IMR-90 (cell line): ENCODE measurements around the gene CHPT1. TPM values are rescaled to one million over a fixed set of nuclear protein-coding genes. Genes with fewer than 3 reads are reported as not detected.

Source experiments
- ATAC-seq: fragments of 200-7000 bp; cut with Tn5 transposase; 2 replicates; pipeline ENCODE4 v1.9.1; 2020; ENCODE audit warnings: low read depth, mild to moderate bottlenecking, moderate library complexity
- BruUV-seq: library from RNA; stranded (reverse); fragments of 400-500 nt; replicated peaks from 2 replicates; lab custom pipeline; 2021; lab: Mats Ljungman, UMichigan
- CTCF ChIA-PET: fragments of 300-600 bp; formaldehyde crosslinking; extraction: SDS; loops from one replicate; lab custom pipeline; 2021; ENCODE audit warnings: antibody characterized with exemption; lab: Yijun Ruan, JAX
- POLR2A ChIA-PET: fragments of 300-600 bp; sonication (Branson Sonifier 250); formaldehyde crosslinking; loops from one replicate; lab custom pipeline; 2022; ENCODE audit warnings: antibody characterized with exemption; ENCODE audit not compliant: unreplicated experiment; lab: Charles Lee
- DNase-seq: peaks from one replicate; pipeline ENCODE4 v3.0.0; 2013
- H2AFZ ChIP-seq: replicated peaks from 2 replicates; pipeline ENCODE3; 2013; ENCODE audit warnings: low read length, mild to moderate bottlenecking; ENCODE audit not compliant: poor library complexity
- H2AK5ac ChIP-seq: 2 replicates; pipeline ENCODE4 v1.6.1; 2013; ENCODE audit warnings: low read depth, low read length, inconsistent platforms
- H2AK9ac ChIP-seq: replicated peaks from 2 replicates; pipeline ENCODE3; 2013; ENCODE audit warnings: mild to moderate bottlenecking, low read depth, low read length, moderate library complexity; ENCODE audit not compliant: poor library complexity
- H2BK120ac ChIP-seq: 2 replicates; pipeline ENCODE4 v1.6.1; 2013; ENCODE audit warnings: low read depth, low read length, inconsistent platforms
- H2BK15ac ChIP-seq: 3 replicates; pipeline ENCODE4 v1.6.1; 2013; ENCODE audit warnings: low read depth, low read length, inconsistent platforms
- H2BK20ac ChIP-seq: 2 replicates; pipeline ENCODE4 v1.6.1; 2013; ENCODE audit warnings: low read depth, mild to moderate bottlenecking, inconsistent platforms, low read length, moderate library complexity
- H2BK5ac ChIP-seq: 2 replicates; pipeline ENCODE4 v1.6.1; 2013; ENCODE audit warnings: mild to moderate bottlenecking, low read depth, low read length, inconsistent platforms; ENCODE audit not compliant: poor library complexity, severe bottlenecking
- H3K14ac ChIP-seq: replicated peaks from 2 replicates; pipeline ENCODE4 v1.6.1; 2013; ENCODE audit warnings: low read depth, low read length, inconsistent platforms
- H3K18ac ChIP-seq: 2 replicates; pipeline ENCODE4 v1.6.1; 2013; ENCODE audit warnings: low read depth, low read length, control low read depth
- H3K23ac ChIP-seq: 2 replicates; pipeline ENCODE4 v1.6.1; 2013; ENCODE audit warnings: low read depth, low read length, inconsistent platforms
- H3K27ac ChIP-seq: 2 replicates; pipeline ENCODE4 v1.5.1; 2013; ENCODE audit warnings: mild to moderate bottlenecking, control low read depth, low read length; ENCODE audit not compliant: insufficient read depth
- H3K27me3 ChIP-seq: 2 replicates; pipeline ENCODE4 v1.6.1; 2013; ENCODE audit warnings: low read length; ENCODE audit not compliant: control insufficient read depth, insufficient read depth
- H3K36me3 ChIP-seq: 2 replicates; pipeline ENCODE4 v1.6.1; 2013; ENCODE audit warnings: low read length, mixed read lengths; ENCODE audit not compliant: control insufficient read depth, insufficient read depth
- H3K4ac ChIP-seq: 2 replicates; pipeline ENCODE4 v1.6.1; 2013; ENCODE audit warnings: low read depth, low read length, inconsistent platforms
- H3K4me1 ChIP-seq: 2 replicates; pipeline ENCODE4 v1.6.1; 2013; ENCODE audit warnings: low read length, mixed read lengths; ENCODE audit not compliant: control insufficient read depth, insufficient read depth
- H3K4me2 ChIP-seq: 2 replicates; pipeline ENCODE4 v1.6.1; 2013; ENCODE audit warnings: low read depth, mild to moderate bottlenecking, control low read depth, low read length, moderate library complexity
- H3K4me3 ChIP-seq: 2 replicates; pipeline ENCODE4 v1.5.1; 2013; ENCODE audit warnings: low read depth, mild to moderate bottlenecking, control low read depth, low read length, moderate library complexity; ENCODE audit not compliant: insufficient read depth
- H3K56ac ChIP-seq: 2 replicates; pipeline ENCODE4 v1.6.1; 2013; ENCODE audit warnings: low read length, inconsistent platforms; ENCODE audit not compliant: insufficient read depth; ENCODE audit errors: extremely low read depth
- H3K79me1 ChIP-seq, 2 experiments: 2 replicates each; pipeline ENCODE4 v1.6.1; 2013; ENCODE audit warnings: low read length in 2 of 2, inconsistent platforms in 1 of 2, low read depth in 1 of 2
- H3K9ac ChIP-seq: 2 replicates; pipeline ENCODE4 v1.6.1; 2013; ENCODE audit warnings: low read depth, low read length, control low read depth
- H3K9me1 ChIP-seq: 2 replicates; pipeline ENCODE4 v1.6.1; 2013; ENCODE audit warnings: low read length, inconsistent platforms; ENCODE audit not compliant: insufficient read depth
- H3K9me3 ChIP-seq: 2 replicates; pipeline ENCODE4 v1.6.1; 2013; ENCODE audit warnings: low read length; ENCODE audit not compliant: control insufficient read depth, insufficient read depth
- H4K20me1 ChIP-seq: 2 replicates; pipeline ENCODE4 v1.6.1; 2013; ENCODE audit warnings: low read length, inconsistent platforms; ENCODE audit not compliant: insufficient read depth
- H4K5ac ChIP-seq: 2 replicates; pipeline ENCODE4 v1.6.1; 2013; ENCODE audit warnings: mild to moderate bottlenecking, low read depth, low read length, control low read depth
- H4K8ac ChIP-seq, 2 experiments: 2 replicates each; pipeline ENCODE4 v1.6.1; 2013; ENCODE audit warnings: low read depth in 2 of 2, low read length in 2 of 2, control low read depth in 1 of 2, inconsistent platforms in 1 of 2
- H4K91ac ChIP-seq: 2 replicates; pipeline ENCODE4 v1.6.1; 2013; ENCODE audit warnings: low read depth, low read length, inconsistent platforms; ENCODE audit not compliant: insufficient read depth
- CEBPB ChIP-seq: IDR thresholded peaks from 2 replicates; pipeline ENCODE4 v1.6.1; 2012; ENCODE audit warnings: low read depth, low read length, improper control_type of control experiment
- CHD1 ChIP-seq: IDR thresholded peaks from 2 replicates; pipeline ENCODE4 v1.6.1; 2012; ENCODE audit warnings: low read depth, low read length, improper control_type of control experiment
- FOS ChIP-seq: fragments of 150-350 bp; IDR thresholded peaks from 2 replicates; pipeline ENCODE4 v1.6.1; 2016; ENCODE audit warnings: low read depth, low read length
- RCOR1 ChIP-seq: IDR thresholded peaks from 2 replicates; pipeline ENCODE4 v1.6.1; 2012; ENCODE audit warnings: mild to moderate bottlenecking, low read length, improper control_type of control experiment; ENCODE audit not compliant: insufficient replicate concordance
- WGBS, 2 experiments: methylation state at CpG; one replicate each; pipeline versions ENCODE4 v1.1.5 to v1.1.7; 2013; ENCODE audit warnings: missing lambda C conversion rate in 2 of 2; ENCODE audit not compliant: insufficient read length in 1 of 2; ENCODE audit errors: extremely low coverage in 2 of 2; 5-methylcytosine and 5-hydroxymethylcytosine counted together
- dilution Hi-C: fragments of 300-500 bp; cut with HindIII; formaldehyde crosslinking; loops from one replicate; pipeline ENCODE4 v1.14.3; 2018; ENCODE audit warnings: low sequenced_read_pairs; ENCODE audit not compliant: unreplicated experiment
- in situ Hi-C: fragments of 300-500 bp; cut with MboI; formaldehyde crosslinking; loops from 3 replicates; pipeline ENCODE4 v1.14.3; 2019; ENCODE audit warnings: low sequenced_read_pairs, inconsistent platforms, mixed read lengths
- intact Hi-C: fragments of 100-400 bp; cut with micrococcal nuclease; formaldehyde crosslinking; loops from 2 replicates; pipeline ENCODE4 v1.10.0; 2022
- polyA plus RNA-seq, 3 experiments: library from polyadenylated mRNA; depleted of rRNA; stranded (reverse); fragments of >200 nt; gene quantifications; 2 replicates each; pipeline ENCODE4 v1.2.3, GENCODE V29; 2012; ENCODE audit warnings: low replicate concordance in 1 of 3
- total RNA-seq: library from RNA; depleted of rRNA; stranded (reverse); fragments of >200 nt; gene quantifications from 2 replicates; pipeline ENCODE4 v1.2.3, GENCODE V29; 2012
- TF ChIP-seq, protein P1 (sequence below): conservative IDR thresholded peaks from 2 replicates; pipeline ENCODE4 v1.5.1; 2012; ENCODE audit warnings: mild to moderate bottlenecking, low read depth, low read length, improper control_type of control experiment

CHPT1 gene
- total and polyA plus RNA-seq, 2 of the 4 experiments (the other 2 are of a cell fraction), result 8.1 to 11.7 TPM

DNA sequence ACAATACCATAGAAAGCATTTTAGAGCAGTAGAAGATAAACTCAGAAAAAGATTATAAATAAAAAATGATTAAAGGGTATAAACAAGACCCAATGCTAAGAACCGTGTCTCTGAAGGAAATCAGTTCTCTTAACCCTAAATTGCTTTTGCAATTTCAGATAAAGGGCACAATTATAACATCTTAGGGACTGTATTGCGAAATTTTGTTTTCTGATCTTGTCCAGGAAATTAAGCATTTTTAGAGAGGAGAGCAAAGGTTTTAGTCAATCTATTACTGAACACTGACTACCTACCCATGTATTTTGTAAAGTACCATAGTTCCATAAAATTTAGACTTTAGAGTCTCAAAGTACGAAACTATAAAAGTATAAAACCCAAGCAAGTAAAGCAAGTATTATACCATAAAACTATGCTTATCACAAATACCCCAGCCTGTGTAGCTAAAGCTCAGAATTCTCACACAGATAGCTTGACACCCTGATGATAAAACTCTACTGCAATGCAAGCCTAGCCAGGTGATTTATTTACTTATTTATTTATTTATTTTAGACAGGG, 6.8 kb upstream of the CHPT1 start:
- dilution Hi-C loops (no loop called here), intact Hi-C loops (no loop called here), in situ Hi-C loops (no loop called here)
- Histone ChIP-seq H3K9me3 (peaks cover 2% of the 10 kb centered on the region), H3K18ac (no peak overlapping the region), H3K14ac (no peak overlapping the region), H3K23ac (no peak overlapping the region), H4K20me1 (no peaks in the 10 kb centered on the region), H2AK5ac (no peak overlapping the region), H2BK120ac (no peak overlapping the region), H4K5ac (no peak overlapping the region), H3K9me1 (no peaks in the 10 kb centered on the region), H3K4ac (no peak overlapping the region), H3K56ac (no peak overlapping the region), H3K9ac (no peak overlapping the region), H2AK9ac (no peak overlapping the region), H3K36me3 (no peaks in the 10 kb centered on the region), H2BK15ac (no peak overlapping the region), H3K27me3 (no peaks in the 10 kb centered on the region), H3K27ac (no peak overlapping the region), H4K91ac (no peak overlapping the region), H3K4me2 (no peak overlapping the region), H4K8ac (no peak overlapping the region), H3K4me3 (no peak overlapping the region), H2BK5ac (no peak overlapping the region), H2BK20ac (no peak overlapping the region), H2AFZ (no peak overlapping the region), H3K4me1 (peaks cover 3% of the 10 kb centered on the region; the same call in 1 of the 2 replicates), H3K79me1 (no peaks in the 10 kb centered on the region)
- CTCF ChIA-PET, result interaction anchor here (0.6 kb wide), 1 partner anchor 108 kb away, joined by 4 read pairs; no protein-coding TSS in a partner anchor
- POLR2A ChIA-PET, result no interaction called here
- no peak for TF ChIP-seq FOS
- TF ChIP-seq CHD1, result no peak
- no peak for TF ChIP-seq RCOR1
- TF ChIP-seq, protein P1, sequence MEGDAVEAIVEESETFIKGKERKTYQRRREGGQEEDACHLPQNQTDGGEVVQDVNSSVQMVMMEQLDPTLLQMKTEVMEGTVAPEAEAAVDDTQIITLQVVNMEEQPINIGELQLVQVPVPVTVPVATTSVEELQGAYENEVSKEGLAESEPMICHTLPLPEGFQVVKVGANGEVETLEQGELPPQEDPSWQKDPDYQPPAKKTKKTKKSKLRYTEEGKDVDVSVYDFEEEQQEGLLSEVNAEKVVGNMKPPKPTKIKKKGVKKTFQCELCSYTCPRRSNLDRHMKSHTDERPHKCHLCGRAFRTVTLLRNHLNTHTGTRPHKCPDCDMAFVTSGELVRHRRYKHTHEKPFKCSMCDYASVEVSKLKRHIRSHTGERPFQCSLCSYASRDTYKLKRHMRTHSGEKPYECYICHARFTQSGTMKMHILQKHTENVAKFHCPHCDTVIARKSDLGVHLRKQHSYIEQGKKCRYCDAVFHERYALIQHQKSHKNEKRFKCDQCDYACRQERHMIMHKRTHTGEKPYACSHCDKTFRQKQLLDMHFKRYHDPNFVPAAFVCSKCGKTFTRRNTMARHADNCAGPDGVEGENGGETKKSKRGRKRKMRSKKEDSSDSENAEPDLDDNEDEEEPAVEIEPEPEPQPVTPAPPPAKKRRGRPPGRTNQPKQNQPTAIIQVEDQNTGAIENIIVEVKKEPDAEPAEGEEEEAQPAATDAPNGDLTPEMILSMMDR, result no peak
- TF ChIP-seq CEBPB, result peak; percentile 77
- BruUV-seq, result no TSS peak
- DNase-seq (no peak), ATAC-seq (no peak)
- WGBS, 2 experiments, result no CpG with 5 or more reads among the region's 3 CpGs
